Measurements from ENCODE around the gene ARID1A. TPM values are rescaled to one million over a fixed set of nuclear protein-coding genes. Genes with fewer than 3 reads are reported as not detected.
A peak's percentile ranks its signal among the peaks of the same experiment; 100 is the strongest.

The ARID1A gene
- total and polyA plus RNA-seq, 9 of the 15 experiments (the other 6 are each of a cell fraction or from before 2014, with no cell fraction given) = 8.3 to 88.3 (median 22.5) TPM

DNA sequence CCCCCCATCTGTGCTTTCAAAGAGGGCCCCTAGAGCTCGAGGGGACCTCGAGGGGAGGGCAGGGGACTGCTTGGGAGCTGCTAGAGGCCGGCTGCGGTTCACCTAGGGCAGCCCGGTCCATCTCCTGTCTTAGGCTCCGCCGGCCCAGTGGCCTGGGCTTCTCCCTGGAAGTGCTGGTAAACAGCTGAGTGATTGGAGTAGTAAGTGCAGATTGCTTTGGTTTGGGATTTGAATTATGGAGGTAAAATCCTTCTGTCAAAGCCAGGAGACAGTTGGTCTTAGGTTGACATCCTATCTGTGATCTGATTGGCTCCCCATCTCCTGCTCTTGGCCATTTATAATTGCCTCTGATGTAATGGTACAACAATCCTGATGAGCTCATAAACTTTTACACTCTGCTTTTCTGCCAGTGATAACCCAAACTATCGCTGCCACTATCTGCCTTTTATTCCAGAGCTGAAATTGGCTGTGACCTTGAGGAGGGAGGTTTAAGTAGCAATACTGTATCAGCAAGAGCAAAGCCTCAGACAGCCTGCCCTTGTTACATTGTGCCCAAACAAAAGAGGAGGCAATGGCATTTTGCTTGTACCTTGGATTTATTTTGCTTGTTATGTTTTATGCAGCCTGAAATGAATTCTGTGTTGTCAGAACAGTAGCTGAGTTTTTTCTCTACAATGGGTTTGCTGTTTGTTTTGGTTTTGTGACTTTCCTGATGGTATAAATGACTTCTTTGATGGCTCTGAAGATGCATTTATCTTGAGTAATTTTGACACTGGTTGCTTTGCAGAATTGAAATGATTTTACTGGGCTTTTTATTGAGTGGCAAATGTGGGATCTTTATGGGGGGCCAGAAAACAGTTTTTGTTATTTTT, 2.4 kb downstream of the ARID1A start (continued):
- TF ChIP-seq TCFL5 (CRISPR knock-in tag; conservative IDR thresholded peaks at IDR 0.05) = no peak
- no peak; the same call in 1 of the 2 replicates for TF ChIP-seq ZC3H8 (IDR thresholded peaks at IDR 0.05)
- TF ChIP-seq, protein P1, sequence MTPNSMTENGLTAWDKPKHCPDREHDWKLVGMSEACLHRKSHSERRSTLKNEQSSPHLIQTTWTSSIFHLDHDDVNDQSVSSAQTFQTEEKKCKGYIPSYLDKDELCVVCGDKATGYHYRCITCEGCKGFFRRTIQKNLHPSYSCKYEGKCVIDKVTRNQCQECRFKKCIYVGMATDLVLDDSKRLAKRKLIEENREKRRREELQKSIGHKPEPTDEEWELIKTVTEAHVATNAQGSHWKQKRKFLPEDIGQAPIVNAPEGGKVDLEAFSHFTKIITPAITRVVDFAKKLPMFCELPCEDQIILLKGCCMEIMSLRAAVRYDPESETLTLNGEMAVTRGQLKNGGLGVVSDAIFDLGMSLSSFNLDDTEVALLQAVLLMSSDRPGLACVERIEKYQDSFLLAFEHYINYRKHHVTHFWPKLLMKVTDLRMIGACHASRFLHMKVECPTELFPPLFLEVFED (CRISPR knock-in tag; conservative IDR thresholded peaks at IDR 0.05) = 0 out of 2 replicates have a peak, but pooled peaks have one; percentile 4
- TF ChIP-seq ZNF551 (CRISPR knock-in tag; IDR thresholded peaks at IDR 0.05) = no peak
- no peak; the same call in 1 of the 2 replicates for TF ChIP-seq ZNF143 (CRISPR knock-in tag; IDR thresholded peaks at IDR 0.05)
- TF ChIP-seq, protein P2, sequence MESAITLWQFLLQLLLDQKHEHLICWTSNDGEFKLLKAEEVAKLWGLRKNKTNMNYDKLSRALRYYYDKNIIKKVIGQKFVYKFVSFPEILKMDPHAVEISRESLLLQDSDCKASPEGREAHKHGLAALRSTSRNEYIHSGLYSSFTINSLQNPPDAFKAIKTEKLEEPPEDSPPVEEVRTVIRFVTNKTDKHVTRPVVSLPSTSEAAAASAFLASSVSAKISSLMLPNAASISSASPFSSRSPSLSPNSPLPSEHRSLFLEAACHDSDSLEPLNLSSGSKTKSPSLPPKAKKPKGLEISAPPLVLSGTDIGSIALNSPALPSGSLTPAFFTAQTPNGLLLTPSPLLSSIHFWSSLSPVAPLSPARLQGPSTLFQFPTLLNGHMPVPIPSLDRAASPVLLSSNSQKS (CRISPR knock-in tag; IDR thresholded peaks at IDR 0.05) = no peak
- no peak for TF ChIP-seq ZSCAN32 (CRISPR knock-in tag; IDR thresholded peaks at IDR 0.05)
- no peak; a peak in 1 of 4 replicates for TF ChIP-seq TRIM24 (IDR thresholded peaks at IDR 0.05)
- peak; percentile 79 for TF ChIP-seq TBP (optimal IDR thresholded peaks at IDR 0.05; ENCODE audit: low read depth, low read length)
- TF ChIP-seq SMARCA5 (IDR thresholded peaks at IDR 0.05) = no peak
- 0 out of 2 replicates have a peak, but pooled peaks have one; percentile 4 for TF ChIP-seq ZNF175 (CRISPR knock-in tag; IDR thresholded peaks at IDR 0.05; ENCODE audit: low read depth)
- peak; percentile 74 for TF ChIP-seq EP400 (IDR thresholded peaks at IDR 0.05)
- peak; percentile 56 for TF ChIP-seq CEBPB (tag; IDR thresholded peaks at IDR 0.05)
- no peak for TF ChIP-seq DACH1 (IDR thresholded peaks at IDR 0.05; ENCODE audit: partially characterized antibody)
- no peak for TF ChIP-seq U2AF1 (optimal IDR thresholded peaks at IDR 0.05; ENCODE audit: low read depth, low read length)
- TF ChIP-seq, protein P3, sequence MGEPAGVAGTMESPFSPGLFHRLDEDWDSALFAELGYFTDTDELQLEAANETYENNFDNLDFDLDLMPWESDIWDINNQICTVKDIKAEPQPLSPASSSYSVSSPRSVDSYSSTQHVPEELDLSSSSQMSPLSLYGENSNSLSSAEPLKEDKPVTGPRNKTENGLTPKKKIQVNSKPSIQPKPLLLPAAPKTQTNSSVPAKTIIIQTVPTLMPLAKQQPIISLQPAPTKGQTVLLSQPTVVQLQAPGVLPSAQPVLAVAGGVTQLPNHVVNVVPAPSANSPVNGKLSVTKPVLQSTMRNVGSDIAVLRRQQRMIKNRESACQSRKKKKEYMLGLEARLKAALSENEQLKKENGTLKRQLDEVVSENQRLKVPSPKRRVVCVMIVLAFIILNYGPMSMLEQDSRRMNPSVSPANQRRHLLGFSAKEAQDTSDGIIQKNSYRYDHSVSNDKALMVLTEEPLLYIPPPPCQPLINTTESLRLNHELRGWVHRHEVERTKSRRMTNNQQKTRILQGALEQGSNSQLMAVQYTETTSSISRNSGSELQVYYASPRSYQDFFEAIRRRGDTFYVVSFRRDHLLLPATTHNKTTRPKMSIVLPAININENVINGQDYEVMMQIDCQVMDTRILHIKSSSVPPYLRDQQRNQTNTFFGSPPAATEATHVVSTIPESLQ (CRISPR knock-in tag; IDR thresholded peaks at IDR 0.05) = 0 out of 2 replicates have a peak, but pooled peaks have one; percentile 12
- TF ChIP-seq, protein P4, sequence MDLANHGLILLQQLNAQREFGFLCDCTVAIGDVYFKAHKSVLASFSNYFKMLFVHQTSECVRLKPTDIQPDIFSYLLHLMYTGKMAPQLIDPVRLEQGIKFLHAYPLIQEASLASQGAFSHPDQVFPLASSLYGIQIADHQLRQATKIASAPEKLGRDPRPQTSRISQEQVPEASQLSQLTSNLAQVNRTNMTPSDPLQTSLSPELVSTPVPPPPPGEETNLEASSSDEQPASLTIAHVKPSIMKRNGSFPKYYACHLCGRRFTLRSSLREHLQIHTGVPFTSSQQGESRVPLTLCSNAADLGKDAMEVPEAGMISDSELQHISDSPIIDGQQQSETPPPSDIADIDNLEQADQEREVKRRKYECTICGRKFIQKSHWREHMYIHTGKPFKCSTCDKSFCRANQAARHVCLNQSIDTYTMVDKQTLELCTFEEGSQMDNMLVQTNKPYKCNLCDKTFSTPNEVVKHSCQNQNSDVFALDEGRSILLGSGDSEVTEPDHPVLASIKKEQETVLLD (IDR thresholded peaks at IDR 0.05) = no peak; the same call in 1 of the 2 replicates
- TF ChIP-seq, protein P5, sequence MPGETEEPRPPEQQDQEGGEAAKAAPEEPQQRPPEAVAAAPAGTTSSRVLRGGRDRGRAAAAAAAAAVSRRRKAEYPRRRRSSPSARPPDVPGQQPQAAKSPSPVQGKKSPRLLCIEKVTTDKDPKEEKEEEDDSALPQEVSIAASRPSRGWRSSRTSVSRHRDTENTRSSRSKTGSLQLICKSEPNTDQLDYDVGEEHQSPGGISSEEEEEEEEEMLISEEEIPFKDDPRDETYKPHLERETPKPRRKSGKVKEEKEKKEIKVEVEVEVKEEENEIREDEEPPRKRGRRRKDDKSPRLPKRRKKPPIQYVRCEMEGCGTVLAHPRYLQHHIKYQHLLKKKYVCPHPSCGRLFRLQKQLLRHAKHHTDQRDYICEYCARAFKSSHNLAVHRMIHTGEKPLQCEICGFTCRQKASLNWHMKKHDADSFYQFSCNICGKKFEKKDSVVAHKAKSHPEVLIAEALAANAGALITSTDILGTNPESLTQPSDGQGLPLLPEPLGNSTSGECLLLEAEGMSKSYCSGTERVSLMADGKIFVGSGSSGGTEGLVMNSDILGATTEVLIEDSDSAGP (CRISPR knock-in tag; IDR thresholded peaks at IDR 0.05) = 0 out of 2 replicates have a peak, but pooled peaks have one; percentile 57
- TF ChIP-seq, protein P6, sequence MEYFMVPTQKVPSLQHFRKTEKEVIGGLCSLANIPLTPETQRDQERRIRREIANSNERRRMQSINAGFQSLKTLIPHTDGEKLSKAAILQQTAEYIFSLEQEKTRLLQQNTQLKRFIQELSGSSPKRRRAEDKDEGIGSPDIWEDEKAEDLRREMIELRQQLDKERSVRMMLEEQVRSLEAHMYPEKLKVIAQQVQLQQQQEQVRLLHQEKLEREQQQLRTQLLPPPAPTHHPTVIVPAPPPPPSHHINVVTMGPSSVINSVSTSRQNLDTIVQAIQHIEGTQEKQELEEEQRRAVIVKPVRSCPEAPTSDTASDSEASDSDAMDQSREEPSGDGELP (CRISPR knock-in tag; IDR thresholded peaks at IDR 0.05; ENCODE audit: borderline replicate concordance) = peak; percentile 95
- no peak for TF ChIP-seq ZNF717 (CRISPR knock-in tag; IDR thresholded peaks at IDR 0.05)

All from K562 (cell line).